HepG2 (cell line): ENCODE results near the gene NUP62.

ENCODE experiments used
- CHD4 ChIP-seq: fragments of 200-600 bp; sonication (generic); IDR thresholded peaks from 2 replicates; pipeline ENCODE4 v1.7.0; 2017; ENCODE audit warnings: mild to moderate bottlenecking, low read length, borderline replicate concordance
- EP300 ChIP-seq, 3 experiments: sonication (generic) in 1 of 3; formaldehyde crosslinking in 1 of 3; IDR thresholded peaks; 2 replicates each; pipeline versions ENCODE4 v1.5.1 to v1.6.1; 2011 to 2020; ENCODE audit warnings: low read depth in 2 of 3, low read length in 2 of 3, borderline replicate concordance in 1 of 3, improper control_type of control experiment in 1 of 3, mild to moderate bottlenecking in 1 of 3, missing genetic modification reagents in 1 of 3, moderate library complexity in 1 of 3
- FOXJ3 ChIP-seq: sonication (generic); formaldehyde crosslinking; IDR thresholded peaks from 2 replicates; pipeline ENCODE4 v1.4.0; 2020; ENCODE audit warnings: missing genetic modification reagents, mild to moderate bottlenecking, borderline replicate concordance
- NR2F6 ChIP-seq, 2 experiments: IDR thresholded peaks; 2 replicates each; pipeline ENCODE4 v1.6.1; 2016; ENCODE audit warnings: antibody characterized with exemption in 1 of 2, mild to moderate bottlenecking in 1 of 2
- PAX8 ChIP-seq: sonication (generic); formaldehyde crosslinking; IDR thresholded peaks from 2 replicates; pipeline ENCODE4 v1.8.0; 2022; ENCODE audit warnings: mild to moderate bottlenecking, missing genetic modification reagents, borderline replicate concordance
- POGZ ChIP-seq: sonication (generic); formaldehyde crosslinking; IDR thresholded peaks from 2 replicates; pipeline ENCODE4 v1.4.0; 2020; ENCODE audit warnings: mild to moderate bottlenecking, missing genetic modification reagents
- RNF2 ChIP-seq: fragments of 450-650 bp; conservative IDR thresholded peaks from 2 replicates; pipeline ENCODE4 v1.6.1; 2016; ENCODE audit warnings: low read depth
- SETDB1 ChIP-seq: sonication (generic); formaldehyde crosslinking; IDR thresholded peaks from 2 replicates; pipeline ENCODE4 v1.5.1; 2020; ENCODE audit warnings: missing genetic modification reagents, mild to moderate bottlenecking, borderline replicate concordance
- ZFP90 ChIP-seq: sonication (generic); formaldehyde crosslinking; IDR thresholded peaks from 2 replicates; pipeline ENCODE4 v1.8.0; 2022; ENCODE audit warnings: missing genetic modification reagents, mild to moderate bottlenecking, inconsistent platforms, borderline replicate concordance
- ZNF235 ChIP-seq: sonication (generic); formaldehyde crosslinking; IDR thresholded peaks from 2 replicates; pipeline ENCODE4 v1.8.1; 2023; ENCODE audit warnings: mild to moderate bottlenecking, missing genetic modification reagents, borderline replicate concordance
- TF ChIP-seq, protein P1 (sequence below): sonication (generic); formaldehyde crosslinking; IDR thresholded peaks from 2 replicates; pipeline ENCODE4 v1.9.0; 2021; ENCODE audit warnings: missing genetic modification reagents, borderline replicate concordance
- TF ChIP-seq, protein P2 (sequence below): sonication (generic); formaldehyde crosslinking; IDR thresholded peaks from 2 replicates; pipeline ENCODE4 v1.4.0; 2020; ENCODE audit warnings: missing genetic modification reagents
- TF ChIP-seq, protein P3 (sequence below): sonication (generic); formaldehyde crosslinking; IDR thresholded peaks from 2 replicates; pipeline ENCODE4 v1.5.0; 2020; ENCODE audit warnings: mild to moderate bottlenecking, missing genetic modification reagents

DNA sequence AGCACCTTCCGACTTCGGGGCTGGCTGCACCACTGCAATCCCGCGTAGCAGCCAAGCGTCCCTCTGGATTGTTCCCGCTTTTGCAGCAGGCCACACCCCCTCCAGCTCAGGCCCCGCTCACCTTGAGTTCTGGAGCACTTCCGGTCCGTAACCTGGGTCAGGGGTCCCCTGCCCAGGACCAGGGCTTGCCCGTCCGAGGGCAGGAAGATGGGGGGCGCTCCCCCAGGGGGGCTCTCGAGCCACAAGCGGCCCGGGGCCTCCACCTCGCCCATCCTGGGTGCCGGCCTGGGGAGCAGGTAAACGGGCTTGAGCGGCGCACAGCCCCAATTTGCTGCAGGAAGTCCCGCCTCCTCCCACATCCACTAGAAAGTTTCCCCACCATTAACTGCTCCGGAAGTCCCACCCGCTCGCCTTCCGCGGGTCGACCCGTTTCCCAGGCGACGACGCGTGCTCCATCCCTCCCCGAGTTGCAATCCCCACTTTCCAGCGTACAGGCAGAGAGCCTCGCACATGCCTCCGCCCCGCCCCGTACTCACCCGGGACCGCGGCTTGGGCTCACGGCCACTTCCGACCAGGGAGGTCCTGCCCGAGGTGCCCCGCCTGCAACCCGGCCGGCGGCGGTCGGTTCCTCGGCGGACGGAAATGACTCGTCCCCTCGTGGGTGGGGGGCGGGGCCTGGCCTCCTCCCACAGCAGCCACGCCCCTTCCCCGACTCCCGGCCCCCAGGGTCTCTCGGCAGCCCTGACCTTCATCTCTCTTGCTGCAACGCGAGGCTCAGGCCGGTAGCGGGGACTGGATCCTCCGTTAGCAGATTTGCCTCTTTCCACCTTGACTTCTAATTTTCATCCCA lies 62.1 kb downstream of the NUP62 start, which contains the start of gene PNKP:
- 0 out of 2 replicates have a peak, but pooled peaks have one; percentile 53 for TF ChIP-seq ZNF235 (CRISPR knock-in tag)
- TF ChIP-seq, protein P1, sequence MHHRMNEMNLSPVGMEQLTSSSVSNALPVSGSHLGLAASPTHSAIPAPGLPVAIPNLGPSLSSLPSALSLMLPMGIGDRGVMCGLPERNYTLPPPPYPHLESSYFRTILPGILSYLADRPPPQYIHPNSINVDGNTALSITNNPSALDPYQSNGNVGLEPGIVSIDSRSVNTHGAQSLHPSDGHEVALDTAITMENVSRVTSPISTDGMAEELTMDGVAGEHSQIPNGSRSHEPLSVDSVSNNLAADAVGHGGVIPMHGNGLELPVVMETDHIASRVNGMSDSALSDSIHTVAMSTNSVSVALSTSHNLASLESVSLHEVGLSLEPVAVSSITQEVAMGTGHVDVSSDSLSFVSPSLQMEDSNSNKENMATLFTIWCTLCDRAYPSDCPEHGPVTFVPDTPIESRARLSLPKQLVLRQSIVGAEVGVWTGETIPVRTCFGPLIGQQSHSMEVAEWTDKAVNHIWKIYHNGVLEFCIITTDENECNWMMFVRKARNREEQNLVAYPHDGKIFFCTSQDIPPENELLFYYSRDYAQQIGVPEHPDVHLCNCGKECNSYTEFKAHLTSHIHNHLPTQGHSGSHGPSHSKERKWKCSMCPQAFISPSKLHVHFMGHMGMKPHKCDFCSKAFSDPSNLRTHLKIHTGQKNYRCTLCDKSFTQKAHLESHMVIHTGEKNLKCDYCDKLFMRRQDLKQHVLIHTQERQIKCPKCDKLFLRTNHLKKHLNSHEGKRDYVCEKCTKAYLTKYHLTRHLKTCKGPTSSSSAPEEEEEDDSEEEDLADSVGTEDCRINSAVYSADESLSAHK: no peak
- no peak for TF ChIP-seq NR2F6 (IDR thresholded peaks at IDR 0.05)
- TF ChIP-seq NR2F6 (CRISPR knock-in tag; IDR thresholded peaks at IDR 0.05): peak; percentile 68
- TF ChIP-seq RNF2: 0 out of 2 replicates have a peak, but pooled peaks have one; percentile 24
- TF ChIP-seq, protein P2, sequence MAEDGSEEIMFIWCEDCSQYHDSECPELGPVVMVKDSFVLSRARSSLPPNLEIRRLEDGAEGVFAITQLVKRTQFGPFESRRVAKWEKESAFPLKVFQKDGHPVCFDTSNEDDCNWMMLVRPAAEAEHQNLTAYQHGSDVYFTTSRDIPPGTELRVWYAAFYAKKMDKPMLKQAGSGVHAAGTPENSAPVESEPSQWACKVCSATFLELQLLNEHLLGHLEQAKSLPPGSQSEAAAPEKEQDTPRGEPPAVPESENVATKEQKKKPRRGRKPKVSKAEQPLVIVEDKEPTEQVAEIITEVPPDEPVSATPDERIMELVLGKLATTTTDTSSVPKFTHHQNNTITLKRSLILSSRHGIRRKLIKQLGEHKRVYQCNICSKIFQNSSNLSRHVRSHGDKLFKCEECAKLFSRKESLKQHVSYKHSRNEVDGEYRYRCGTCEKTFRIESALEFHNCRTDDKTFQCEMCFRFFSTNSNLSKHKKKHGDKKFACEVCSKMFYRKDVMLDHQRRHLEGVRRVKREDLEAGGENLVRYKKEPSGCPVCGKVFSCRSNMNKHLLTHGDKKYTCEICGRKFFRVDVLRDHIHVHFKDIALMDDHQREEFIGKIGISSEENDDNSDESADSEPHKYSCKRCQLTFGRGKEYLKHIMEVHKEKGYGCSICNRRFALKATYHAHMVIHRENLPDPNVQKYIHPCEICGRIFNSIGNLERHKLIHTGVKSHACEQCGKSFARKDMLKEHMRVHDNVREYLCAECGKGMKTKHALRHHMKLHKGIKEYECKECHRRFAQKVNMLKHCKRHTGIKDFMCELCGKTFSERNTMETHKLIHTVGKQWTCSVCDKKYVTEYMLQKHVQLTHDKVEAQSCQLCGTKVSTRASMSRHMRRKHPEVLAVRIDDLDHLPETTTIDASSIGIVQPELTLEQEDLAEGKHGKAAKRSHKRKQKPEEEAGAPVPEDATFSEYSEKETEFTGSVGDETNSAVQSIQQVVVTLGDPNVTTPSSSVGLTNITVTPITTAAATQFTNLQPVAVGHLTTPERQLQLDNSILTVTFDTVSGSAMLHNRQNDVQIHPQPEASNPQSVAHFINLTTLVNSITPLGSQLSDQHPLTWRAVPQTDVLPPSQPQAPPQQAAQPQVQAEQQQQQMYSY: peak; percentile 13; the same call in 1 of the 2 replicates
- TF ChIP-seq POGZ (CRISPR knock-in tag): peak; percentile 68; the same call in 1 of the 2 replicates
- TF ChIP-seq SETDB1 (CRISPR knock-in tag): no peak
- TF ChIP-seq EP300 (IDR thresholded peaks at IDR 0.05; ENCODE audit: low read depth in 2 of 2, low read length in 2 of 2): peak; percentile 13 to 43; a peak in 1 of 4 replicates
- no peak for TF ChIP-seq EP300 (CRISPR knock-in tag; IDR thresholded peaks at IDR 0.05; ENCODE audit: borderline replicate concordance)
- no peak for TF ChIP-seq CHD4
- TF ChIP-seq, protein P3, sequence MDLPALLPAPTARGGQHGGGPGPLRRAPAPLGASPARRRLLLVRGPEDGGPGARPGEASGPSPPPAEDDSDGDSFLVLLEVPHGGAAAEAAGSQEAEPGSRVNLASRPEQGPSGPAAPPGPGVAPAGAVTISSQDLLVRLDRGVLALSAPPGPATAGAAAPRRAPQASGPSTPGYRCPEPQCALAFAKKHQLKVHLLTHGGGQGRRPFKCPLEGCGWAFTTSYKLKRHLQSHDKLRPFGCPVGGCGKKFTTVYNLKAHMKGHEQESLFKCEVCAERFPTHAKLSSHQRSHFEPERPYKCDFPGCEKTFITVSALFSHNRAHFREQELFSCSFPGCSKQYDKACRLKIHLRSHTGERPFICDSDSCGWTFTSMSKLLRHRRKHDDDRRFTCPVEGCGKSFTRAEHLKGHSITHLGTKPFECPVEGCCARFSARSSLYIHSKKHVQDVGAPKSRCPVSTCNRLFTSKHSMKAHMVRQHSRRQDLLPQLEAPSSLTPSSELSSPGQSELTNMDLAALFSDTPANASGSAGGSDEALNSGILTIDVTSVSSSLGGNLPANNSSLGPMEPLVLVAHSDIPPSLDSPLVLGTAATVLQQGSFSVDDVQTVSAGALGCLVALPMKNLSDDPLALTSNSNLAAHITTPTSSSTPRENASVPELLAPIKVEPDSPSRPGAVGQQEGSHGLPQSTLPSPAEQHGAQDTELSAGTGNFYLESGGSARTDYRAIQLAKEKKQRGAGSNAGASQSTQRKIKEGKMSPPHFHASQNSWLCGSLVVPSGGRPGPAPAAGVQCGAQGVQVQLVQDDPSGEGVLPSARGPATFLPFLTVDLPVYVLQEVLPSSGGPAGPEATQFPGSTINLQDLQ (CRISPR knock-in tag): no peak
- TF ChIP-seq FOXJ3: no peak
- TF ChIP-seq ZFP90 (CRISPR knock-in tag): 0 out of 2 replicates have a peak, but pooled peaks have one; percentile 59
- 0 out of 2 replicates have a peak, but pooled peaks have one; percentile 14 for TF ChIP-seq PAX8
